Upper lobe of left lung (tissue), 4 donors: ENCODE data around the gene EFNA5.

Experiments
- CTCF ChIP-seq, 6 experiments: fragments of 450-650 bp in 4 of 6; fragments of 200-600 bp in 2 of 6; sonication (generic) in 2 of 6; IDR thresholded peaks; one replicate each; pipeline ENCODE4 v1.5.1; 2016 to 2019; ENCODE audit warnings: antibody characterized with exemption in 6 of 6
- EP300 ChIP-seq, 4 donors: sonication (generic); formaldehyde crosslinking; IDR thresholded peaks; one replicate each; pipeline ENCODE4 v1.5.1; 2017; ENCODE audit warnings: antibody characterized with exemption in 4 of 4, control low read depth in 2 of 4
- POLR2A ChIP-seq, 4 donors: fragments of 450-650 bp; IDR thresholded peaks; one replicate each; pipeline ENCODE4 v1.5.1; 2016 to 2017; ENCODE audit warnings: antibody characterized with exemption in 4 of 4, mild to moderate bottlenecking in 2 of 4
- POLR2AphosphoS5 ChIP-seq, 2 donors: sonication (generic); formaldehyde crosslinking; IDR thresholded peaks; one replicate each; pipeline ENCODE4 v1.5.1; 2017; ENCODE audit warnings: antibody characterized with exemption in 2 of 2

GRCh38 chr5:107508097-107508496, 162.6 kb downstream of the EFNA5 start:
- no peak for TF ChIP-seq POLR2AphosphoS5 (IDR thresholded peaks at IDR 0.05)
- no peak for TF ChIP-seq EP300 (IDR thresholded peaks at IDR 0.05)
- TF ChIP-seq CTCF (IDR thresholded peaks at IDR 0.05) = no peak
- TF ChIP-seq POLR2A (IDR thresholded peaks at IDR 0.05) = no peak
